Prostate gland (tissue), 2 donors: Measurements from ENCODE around the gene RBM19.

Experiments
- CTCF ChIP-seq, 4 experiments: fragments of 200-600 bp in 2 of 4; fragments of 450-650 bp in 2 of 4; sonication (generic) in 2 of 4; IDR thresholded peaks; 1 replicate in 3 of 4; 2 replicates in 1 of 4; pipeline ENCODE4 v1.5.1; 2016 to 2019; ENCODE audit warnings: antibody characterized with exemption in 4 of 4, mild to moderate bottlenecking in 2 of 4, moderate library complexity in 2 of 4
- POLR2A ChIP-seq: fragments of 450-650 bp; IDR thresholded peaks from one replicate; pipeline ENCODE4 v1.6.1; 2016; ENCODE audit warnings: antibody characterized with exemption, mild to moderate bottlenecking

DNA sequence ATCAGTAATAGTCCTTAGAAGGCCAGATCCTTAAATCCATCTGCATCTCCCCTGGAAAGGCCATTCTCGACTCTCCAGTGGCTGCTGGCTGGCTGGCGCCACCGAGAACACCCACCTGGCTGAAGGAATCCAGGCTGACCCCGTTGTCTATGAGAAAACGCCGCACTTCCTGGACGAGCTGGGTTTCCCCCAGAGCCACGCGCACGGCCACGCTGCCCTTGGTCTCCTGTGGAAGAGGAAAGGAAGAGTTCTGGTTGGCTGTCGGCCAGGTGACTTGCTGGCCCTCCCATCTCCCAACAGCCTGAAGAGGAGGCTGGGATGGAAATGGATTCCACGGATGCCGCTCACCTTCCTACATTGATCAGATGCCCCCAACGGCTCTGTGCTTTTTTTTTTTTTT lies 23.9 kb downstream of the RBM19 start:
- TF ChIP-seq POLR2A, result no peak
- TF ChIP-seq CTCF (IDR thresholded peaks at IDR 0.05), result no peak
